Ecto neural progenitor cell (in vitro differentiated cells): ENCODE results near the gene TMEM126B.
A peak's percentile ranks its signal among the peaks of the same experiment; 100 is the strongest.
"Not testable (repeated sequence)": the region's sequence is repeated elsewhere in the genome, so short reads cannot be mapped to it uniquely, and the experiment has no call there.

Source experiments
- DNase-seq: peaks from one replicate; pipeline ENCODE4 v3.0.0-alpha.2; 2018; ENCODE audit warnings: low spot score

The TMEM126B gene

DNA sequence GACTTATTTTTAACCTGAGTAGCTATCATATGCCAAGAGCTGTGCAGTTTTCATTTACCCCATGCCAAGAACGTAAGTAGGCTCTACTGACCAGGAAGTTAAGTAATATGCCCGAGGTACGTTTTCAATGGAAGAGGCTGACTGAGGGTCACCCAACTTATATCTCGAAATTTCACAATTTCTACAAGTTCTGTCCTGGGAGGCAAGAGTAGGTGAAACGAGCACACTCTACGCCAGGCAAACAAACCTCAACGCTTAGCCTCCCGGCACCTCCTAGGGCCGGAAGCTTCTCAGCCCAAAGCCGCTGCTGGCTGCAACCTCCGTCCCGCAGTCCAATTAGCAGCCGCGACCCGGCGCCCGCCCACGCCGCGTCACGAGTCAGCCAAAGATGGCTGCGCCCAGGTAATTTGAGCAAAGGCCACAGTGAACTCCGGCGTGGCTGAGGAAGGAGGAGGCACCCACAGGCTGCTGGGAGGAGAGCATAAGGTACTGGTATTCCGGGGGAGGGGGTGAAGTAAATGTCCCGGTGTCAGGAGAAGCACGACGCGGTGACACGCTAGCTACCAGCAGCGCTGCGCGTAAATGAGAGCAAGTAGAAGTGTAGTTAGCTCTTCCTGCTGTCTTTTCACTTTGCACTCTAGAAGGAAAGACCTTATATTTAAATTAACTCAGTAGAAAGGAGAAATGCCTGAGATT is 19.4 kb downstream of the TMEM126B start, which contains the start of gene TMEM126A:
TSS of gene TMEM126A (plus strand) at position 364 of the 696 bp plus-strand sequence. CDS start 2,289 bp downstream, outside the sequence.
- DNase-seq = peak; percentile 93

DNA sequence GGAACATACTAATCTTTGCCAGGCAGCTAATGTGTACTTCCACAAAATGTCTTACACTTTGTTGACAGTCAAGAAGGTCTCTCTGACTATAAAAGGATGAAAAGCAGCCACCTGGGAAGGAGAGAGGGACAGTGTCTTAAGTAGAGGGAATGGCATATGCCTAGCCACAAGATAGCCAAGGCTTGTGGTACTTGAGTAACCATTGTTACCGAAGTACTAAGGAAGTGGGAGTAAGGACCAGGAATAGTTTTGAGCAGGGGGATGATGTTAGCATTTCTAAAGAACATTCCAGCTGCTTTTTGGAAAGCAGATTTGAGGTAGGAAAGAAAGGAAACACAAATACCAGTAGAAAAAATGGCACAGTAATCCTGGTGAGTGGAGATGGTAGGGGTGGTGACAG is 22.7 kb downstream of the TMEM126B start:
- no peak for DNase-seq

DNA sequence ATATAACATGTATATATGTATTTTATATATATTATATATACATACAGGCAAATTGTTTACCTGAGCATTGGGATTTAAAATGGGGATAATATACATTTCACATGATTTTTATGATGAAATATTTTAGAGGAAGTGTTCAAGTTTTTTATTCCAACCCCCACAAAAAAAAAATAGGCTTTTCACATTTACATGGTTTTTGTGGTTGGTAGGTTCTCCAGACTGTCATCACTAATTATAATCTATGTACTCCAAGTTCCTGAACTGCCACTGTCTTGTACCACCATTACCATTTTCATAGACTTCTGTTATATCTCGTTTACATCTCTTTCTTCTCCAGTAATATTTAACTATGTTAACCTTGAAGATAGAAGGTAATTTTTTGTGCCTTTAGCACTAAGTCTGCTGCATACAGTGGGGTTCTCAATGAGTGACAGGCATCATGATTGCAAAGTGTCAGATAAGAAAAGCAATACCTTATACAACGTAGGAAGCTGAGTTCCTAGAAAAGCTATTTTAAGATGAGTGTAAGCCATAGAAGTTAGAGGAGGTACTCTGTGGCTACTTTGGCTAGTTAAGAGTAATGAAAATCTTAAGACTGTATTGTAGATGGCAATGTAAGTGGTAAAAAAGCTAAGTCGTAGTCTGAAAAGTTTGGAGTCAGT is 24.5 kb downstream of the TMEM126B start:
- no peak for DNase-seq

DNA sequence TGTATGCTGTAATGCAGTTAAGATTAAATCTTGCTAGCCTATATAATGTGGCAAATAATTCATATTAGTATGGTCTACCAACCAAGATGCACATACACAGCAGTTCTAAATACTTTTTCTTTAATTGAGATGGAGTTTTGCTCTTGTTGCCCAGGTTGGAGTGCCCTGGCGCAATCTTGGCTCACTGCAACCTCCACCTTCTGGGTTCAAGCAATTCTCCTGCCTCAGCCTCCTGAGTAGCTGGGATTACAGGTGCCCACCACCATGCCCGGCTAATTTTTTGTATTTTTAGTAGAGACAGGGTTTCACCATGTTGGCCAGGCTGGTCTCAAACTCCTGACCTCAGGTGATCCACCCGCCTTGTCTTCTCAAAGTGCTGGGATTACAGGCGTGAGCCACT is 25.9 kb downstream of the TMEM126B start:
- DNase-seq = not testable (repeated sequence)

DNA sequence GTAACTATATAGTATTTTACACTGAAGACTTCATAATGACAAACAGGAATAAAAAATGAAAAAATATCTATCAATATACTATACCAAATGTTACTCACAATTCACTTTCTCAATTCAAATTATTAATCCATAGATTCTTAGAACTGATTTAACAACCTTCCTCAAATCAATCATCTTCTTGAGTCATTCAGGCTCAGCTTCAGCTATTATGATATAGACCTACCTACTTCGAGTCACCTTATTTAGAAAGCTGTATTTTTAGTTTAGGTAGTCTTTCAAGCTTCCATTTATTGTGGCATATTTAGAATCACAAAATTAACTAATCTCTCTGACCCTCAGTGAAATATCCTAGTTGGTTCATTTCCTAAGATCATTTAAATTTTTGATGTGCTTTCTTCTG is 28.4 kb downstream of the TMEM126B start:
- DNase-seq = no peak

DNA sequence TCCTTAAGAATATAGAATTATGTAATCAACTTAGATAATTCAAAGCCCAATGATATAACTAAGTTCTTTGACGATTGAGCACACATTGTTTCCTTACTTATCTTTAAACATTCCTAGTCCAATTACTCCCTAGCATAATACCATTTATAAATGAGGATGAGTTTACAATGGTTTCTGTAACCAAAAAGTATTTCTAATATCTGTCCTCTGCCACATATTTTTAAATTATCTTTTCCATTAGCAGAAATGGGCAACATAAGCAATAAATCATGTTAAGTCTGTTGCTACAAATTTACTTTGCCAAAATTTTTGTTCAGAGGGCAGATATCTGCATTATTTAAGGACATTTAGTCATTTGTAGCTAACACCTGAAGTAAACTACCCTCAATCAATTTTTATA is 29.8 kb downstream of the TMEM126B start:
- DNase-seq = no peak

DNA sequence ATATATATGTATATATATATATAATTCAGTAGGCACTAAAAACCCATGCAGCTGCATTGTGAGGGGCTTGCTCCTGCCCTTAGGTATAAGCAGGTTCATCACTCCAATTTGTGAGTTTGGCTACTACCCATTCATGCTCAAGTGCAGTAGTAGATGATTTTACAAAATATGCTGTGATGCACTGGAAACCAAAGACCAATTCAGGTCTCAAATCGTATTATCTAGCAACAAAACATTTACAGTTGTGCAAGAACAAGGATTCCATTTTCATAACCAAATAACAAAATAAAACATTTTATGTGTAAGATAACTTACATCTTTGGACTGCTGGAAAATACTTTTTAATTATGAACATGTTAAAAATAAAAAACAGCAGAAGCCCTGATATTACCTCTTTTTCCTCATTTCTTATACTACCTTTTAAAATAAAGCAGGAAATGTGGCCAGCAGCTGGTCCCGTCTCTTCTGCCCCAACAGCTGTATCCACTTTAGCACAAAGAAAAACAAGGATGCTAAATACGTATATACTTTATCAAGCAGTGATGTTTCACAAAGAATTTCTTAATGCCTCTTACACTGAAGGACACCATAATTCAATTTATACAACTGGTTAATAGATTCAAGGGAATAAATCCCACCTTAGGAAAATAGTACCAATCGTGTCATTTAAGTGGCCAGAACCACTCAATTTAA is 33.7 kb downstream of the TMEM126B start:
- DNase-seq = no peak

DNA sequence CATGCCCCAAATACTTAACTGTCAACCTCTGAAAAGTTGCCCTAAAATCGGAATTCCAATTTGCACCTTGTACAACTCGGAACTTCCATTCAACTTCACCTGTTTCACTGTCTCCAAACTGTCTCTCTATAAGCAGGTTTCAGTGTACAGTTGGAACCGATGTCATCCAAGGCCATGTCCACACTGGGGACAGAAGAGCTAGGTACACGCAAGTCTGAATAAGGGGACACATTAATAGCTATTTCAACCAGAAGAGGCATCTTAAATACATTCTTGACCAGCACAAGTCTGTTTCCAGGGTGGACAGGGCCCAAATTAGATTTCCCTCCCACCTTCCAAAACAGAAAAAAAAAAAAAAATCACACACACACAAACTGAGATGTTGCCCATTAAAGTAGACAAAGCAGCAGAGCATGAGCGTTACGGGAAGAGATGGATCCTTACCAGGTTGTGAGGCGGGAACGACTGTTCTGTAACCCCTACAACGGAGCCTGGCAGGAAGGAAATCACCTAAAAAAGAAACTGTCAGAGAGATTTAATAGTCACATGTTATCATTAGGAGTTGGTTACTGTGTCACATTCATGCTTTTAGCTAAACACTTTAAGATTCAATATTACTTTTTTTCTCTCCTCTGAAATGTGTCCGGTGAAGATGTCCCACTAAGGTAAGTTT is 34.8 kb downstream of the TMEM126B start:
- no peak for DNase-seq

DNA sequence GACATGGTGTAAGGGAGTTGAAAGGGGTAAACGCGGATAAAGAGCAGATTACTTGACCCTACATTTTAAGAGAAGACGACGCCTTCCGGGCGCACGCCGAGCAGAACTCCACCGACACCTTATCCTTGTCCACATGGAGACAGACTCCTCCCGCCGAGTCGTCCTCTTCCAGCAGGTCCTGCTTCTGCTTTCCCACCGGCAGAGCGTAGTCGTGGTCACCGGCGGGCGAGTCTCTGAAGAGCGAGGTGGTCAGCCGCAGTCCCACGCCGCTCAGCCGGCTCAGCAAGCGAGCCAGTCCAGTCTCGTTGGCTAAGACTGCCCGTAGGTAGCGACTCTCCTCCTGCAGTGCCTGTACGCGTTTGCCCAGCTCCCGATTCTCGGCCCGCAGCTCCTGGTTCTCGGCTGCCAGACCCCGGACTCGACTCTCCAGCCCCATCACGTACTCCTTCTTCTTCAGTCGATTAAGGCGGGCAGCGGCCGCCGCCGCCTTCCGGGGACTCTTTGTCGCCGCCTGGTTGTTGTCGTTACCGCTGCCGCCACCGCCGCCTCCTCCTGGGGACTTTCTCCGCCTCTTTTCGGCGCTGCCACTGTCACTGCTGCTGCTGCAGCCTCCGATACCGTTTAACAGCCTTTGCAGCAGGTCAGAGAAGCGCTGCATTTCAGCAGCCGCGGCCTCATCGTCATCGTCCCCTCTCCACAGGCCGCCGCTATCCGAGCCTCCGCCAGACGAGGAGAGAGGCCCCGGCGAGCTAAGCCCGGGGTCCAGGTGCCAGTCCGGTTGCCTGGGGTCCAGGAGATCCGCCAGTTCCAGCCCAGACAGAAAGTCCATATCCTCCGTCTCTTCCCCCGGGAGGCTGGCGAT is 35.6 kb downstream of the TMEM126B start:
- DNase-seq = peak; percentile 87

DNA sequence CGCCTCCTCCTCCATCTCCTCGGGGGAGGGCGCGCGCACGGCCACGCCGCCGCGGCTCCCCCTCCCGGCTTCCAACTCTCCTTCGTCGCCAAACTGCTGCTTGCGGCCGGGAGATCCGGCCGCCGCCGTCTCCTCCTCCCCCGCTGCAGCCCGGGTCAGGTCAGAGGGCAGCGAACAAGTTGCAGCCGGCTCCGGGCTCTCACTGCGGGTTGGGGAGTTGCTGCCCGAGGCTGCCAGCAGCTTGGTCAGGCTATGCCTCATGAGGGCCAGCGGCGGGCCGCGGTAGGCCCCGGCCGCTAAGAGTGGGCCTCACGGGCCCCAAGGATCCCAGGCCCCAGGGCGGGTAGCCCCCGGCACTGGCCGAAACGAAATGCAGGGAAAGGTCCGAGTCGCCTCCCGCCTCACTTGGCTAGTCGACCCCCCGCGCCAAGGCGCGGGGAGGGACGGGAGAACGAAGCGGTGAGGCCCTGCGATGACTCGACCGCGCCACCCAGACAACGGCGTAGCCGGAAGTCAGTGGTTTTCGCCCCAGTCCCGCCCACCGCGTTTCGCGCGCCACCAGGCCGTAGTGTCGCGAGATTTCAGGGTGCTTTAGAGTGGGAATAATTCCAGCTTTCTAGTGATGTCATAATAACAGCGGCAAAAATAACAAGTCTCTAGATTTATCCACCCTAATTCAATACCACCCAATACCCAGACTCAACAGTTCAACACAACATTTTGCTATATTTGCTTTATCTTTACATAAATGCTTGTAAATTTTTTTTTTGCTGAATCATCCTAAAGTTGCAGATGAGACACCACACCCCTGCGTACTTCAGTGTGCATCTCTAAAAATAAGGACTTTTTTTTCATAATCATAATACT is 36.5 kb downstream of the TMEM126B start, which contains the start of gene CREBZF:
TSS of gene CREBZF (minus strand) at position 515 of the 867 bp plus-strand sequence. CDS start at position 261, 254 bp downstream.
- peak; percentile 95 for DNase-seq

DNA sequence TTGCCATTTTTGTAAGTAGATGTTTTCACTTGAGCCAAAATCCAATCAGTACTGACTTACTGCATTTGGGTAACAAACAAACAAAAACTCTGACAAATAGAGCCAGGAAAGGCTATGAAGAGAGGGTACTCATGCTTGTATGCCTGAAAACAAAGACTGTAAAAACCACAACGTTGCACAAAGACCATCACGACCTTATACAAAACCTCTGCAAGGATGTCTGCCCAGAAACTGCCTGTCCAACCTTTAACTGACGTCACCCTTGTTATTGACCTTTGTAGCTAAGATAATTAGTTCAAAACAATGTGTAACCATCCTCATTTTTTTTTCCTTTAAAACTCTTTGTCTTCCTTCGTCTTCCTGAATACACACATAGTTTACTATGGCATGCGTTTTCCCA is 37.3 kb downstream of the TMEM126B start:
- no peak for DNase-seq

DNA sequence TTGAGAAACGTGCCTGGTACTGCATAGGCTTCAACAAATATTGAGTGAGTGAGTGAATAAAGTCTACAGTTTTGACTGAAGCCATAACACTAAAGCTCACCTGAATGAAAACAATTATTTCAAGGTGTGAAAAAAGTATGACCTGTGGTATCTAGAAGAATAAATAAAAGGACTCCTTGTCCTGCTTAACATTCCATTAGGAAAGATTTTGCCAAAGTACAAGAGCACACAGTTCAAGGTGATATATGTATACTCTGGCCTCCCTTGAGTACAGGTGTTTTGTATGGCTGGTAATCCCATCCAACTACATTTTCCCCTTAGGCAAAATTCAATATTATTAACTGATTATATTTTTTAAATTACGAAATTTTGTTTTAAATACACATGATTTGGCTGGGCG is 38.3 kb downstream of the TMEM126B start:
- DNase-seq = no peak

DNA sequence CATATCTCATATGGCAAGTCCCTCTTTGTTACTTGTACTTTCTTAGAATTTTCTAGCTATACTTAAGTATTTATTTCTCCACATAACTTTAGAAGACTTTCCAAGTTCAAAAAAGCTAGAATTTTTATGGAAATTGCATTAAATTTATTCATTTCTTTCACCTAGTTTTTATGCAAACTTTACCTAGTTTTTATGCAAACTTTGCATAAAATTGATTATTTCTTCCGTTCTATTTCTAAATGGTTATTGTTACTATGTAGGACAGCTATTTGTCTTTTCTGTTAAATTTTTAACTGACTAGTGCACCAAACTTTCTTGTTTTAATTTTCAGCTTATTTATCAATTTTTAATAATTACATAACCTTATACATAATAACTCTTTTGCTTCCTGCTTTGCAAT is 39.8 kb downstream of the TMEM126B start:
- no peak for DNase-seq

DNA sequence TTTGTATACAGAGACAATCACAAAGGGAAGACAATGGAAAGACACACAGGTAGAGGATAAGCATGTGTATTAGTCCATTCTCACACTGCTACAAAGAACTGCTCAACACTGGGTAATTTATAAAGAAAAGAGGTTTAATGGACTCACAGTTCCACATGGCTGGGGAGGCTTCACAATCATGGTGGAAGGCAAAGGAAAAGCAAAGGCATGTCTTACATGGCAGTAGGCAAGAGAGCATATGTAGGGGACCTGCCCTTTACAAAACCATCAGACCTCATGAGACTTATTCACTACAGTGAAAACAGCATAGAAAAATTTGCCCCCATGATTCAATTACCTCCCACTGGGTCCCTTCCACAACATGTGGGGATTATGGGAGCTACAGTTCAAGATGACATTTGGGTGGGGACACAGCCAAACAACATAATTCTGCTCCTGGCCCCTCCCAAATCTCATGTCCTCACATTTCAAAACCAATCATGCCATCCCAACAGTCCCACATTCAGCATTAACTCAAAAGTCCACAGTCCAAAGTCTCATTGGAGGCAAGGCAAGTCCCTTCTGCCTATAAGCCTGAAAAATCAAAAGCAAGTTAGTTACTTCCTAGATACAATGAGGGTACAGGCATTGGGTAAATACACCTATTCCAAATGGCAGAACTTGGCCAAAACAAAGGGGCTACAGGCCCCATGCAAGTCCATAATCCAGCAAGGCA is 42.7 kb downstream of the TMEM126B start:
- not testable (repeated sequence) for DNase-seq

DNA sequence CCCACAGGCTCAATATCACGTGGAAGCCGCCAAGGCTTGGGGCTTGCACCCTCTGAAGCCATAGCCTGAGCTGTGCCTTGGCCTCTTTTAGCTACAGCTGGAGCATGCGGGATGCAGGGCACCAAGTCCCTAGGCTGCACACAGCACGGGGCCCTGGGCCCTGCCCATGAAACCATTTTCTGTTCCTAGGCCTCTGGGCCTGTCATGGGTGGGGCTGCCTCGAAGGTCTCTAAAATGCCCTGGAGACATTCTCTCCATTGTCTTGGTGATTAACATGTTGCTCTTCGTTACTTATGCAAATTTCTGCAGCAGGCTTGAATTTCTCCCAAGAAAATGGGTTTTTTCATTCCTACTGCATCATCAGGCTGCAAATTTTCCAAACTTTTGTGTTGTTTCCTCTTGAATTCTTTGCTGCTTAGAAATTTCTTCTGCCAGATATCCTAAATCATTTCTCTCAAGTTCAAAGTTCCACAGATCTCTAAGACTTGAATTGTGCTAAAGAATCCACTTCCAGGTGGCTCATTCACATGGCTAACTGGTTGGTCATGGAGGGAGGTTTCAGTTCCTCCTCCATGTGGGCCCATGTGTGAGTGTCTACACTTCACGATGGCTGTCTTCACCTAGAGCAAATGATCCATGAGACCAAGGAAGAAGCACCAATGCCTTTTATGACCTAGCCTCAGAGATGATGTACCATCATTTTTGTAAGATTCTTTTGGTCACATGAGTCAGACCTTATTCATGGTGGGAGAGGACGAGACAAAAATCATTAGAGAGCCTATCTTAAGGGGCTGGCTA is 43.9 kb downstream of the TMEM126B start:
- DNase-seq = no peak

DNA sequence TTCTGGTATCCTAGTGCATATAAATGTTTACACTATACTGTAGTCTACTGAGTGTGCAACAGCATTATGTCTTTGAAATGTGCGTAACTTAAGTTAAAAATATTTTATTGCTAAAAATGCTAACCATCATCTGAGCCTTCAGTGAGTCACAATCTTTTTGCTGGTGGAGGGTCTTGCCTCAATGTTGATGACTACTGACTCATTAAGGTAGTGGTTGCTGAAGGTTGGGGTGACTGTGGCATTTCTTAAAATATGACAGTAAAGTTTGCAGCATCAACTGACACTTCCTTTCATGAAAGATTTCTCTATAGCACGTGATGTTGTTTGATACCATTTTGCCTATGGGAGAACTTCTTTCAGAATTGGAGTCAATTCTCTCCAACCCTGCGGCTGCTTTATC is 45.0 kb downstream of the TMEM126B start:
- no peak for DNase-seq

DNA sequence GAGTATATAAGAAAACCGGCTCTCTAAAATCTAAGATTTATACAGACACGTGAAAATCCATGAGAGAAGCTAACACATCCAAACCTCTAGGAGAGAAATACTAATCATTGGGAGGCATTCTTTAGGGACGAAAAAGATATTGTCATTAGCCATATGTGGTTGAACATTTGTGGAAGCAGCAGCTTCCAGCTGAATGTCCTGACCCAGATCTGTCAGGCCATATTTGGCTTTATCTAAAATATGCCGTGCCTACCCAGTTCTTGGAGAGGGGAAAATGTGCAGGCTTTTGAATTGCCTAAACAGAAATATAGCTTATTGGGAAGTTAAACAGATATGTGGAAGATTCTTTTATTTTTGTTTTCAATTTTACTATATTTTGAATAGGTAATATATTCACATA is 51.2 kb downstream of the TMEM126B start:
- DNase-seq = no peak

DNA sequence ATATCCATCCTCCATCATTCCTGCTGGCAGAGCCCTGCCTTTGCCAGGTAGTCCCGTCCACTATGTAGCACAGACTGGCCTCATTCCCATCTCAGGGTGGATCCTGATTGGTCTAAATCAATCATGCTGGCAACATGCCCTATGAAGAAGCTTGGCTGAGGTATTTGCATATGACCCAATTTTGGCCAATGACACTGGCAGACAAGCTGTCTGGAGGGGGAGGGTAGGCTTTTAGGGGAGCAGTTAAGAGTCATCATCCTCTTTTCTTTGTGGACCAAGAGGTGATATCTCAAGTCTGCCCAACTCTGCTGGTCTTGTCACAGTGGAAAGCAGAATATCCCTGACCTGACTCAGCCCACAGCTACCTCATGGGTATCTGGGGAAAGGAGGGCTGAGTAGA is 52.5 kb downstream of the TMEM126B start:
- DNase-seq = no peak
